Panc1 (cell line): ENCODE results near the gene NUP210L. TPM values are rescaled to one million over a fixed set of nuclear protein-coding genes. Genes with fewer than 3 reads are reported as not detected.
A peak's percentile ranks its signal among the peaks of the same experiment; 100 is the strongest.

ENCODE experiments used
- ATAC-seq: fragments of 200-7000 bp; cut with Tn5 transposase; 2 replicates; pipeline ENCODE4 v1.9.1; 2020; ENCODE audit warnings: mild to moderate bottlenecking, moderate library complexity
- BruUV-seq: library from RNA; stranded (reverse); fragments of 400-500 nt; replicated peaks from 2 replicates; lab custom pipeline; 2021; lab: Mats Ljungman, UMichigan
- CTCF ChIA-PET: fragments of 300-600 bp; sonication (Branson Sonifier 250); formaldehyde crosslinking; loops from one replicate; lab custom pipeline; 2022; ENCODE audit warnings: antibody characterized with exemption; lab: Charles Lee
- POLR2A ChIA-PET: fragments of 300-600 bp; sonication (Branson Sonifier 250); formaldehyde crosslinking; loops from one replicate; lab custom pipeline; 2022; ENCODE audit warnings: antibody characterized with exemption; lab: Charles Lee
- DNase-seq: peaks from one replicate; pipeline ENCODE4 v3.0.0-alpha.2; 2010; ENCODE audit warnings: low read depth, low spot score
- H3K27ac ChIP-seq: 2 replicates; pipeline ENCODE4 v1.5.1; 2011; ENCODE audit warnings: mild to moderate bottlenecking, low read length, inconsistent platforms
- H3K27me3 ChIP-seq: fragments of 200-500 bp; sonication (Bioruptor generic); 2 replicates; pipeline ENCODE4 v1.6.0; 2014; ENCODE audit warnings: low read length, inconsistent platforms; ENCODE audit not compliant: control insufficient read depth, insufficient read depth
- H3K36me3 ChIP-seq: fragments of 200-500 bp; sonication (Bioruptor generic); 2 replicates; pipeline ENCODE4 v1.5.1; 2014; ENCODE audit warnings: inconsistent platforms, mild to moderate bottlenecking, low read length, moderate library complexity; ENCODE audit not compliant: control insufficient read depth, insufficient read depth
- H3K4me1 ChIP-seq: 2 replicates; pipeline ENCODE4 v1.5.1; 2011; ENCODE audit warnings: inconsistent platforms, mild to moderate bottlenecking, low read length, moderate library complexity; ENCODE audit not compliant: control insufficient read depth, insufficient read depth
- H3K4me3 ChIP-seq, 2 experiments: 2 replicates each; pipeline ENCODE4 v1.5.1; 2011 to 2012; ENCODE audit warnings: low read depth in 2 of 2, low read length in 2 of 2, mild to moderate bottlenecking in 2 of 2, inconsistent platforms in 1 of 2, moderate library complexity in 1 of 2
- H3K9me3 ChIP-seq: fragments of 200-500 bp; sonication (Bioruptor generic); 2 replicates; pipeline ENCODE4 v1.5.1; 2014; ENCODE audit warnings: low read depth, mild to moderate bottlenecking, inconsistent platforms, low read length, moderate library complexity; ENCODE audit not compliant: control insufficient read depth, insufficient read depth
- POLR2AphosphoS5 ChIP-seq: IDR thresholded peaks from 2 replicates; pipeline ENCODE4 v1.6.1; 2012; ENCODE audit warnings: mild to moderate bottlenecking, low read depth, low read length, moderate library complexity
- SIN3A ChIP-seq: IDR thresholded peaks from 2 replicates; pipeline ENCODE4 v1.6.1; 2012; ENCODE audit warnings: low read depth, mild to moderate bottlenecking, low read length, moderate library complexity, borderline replicate concordance; ENCODE audit not compliant: insufficient read depth
- TCF7L2 ChIP-seq: IDR thresholded peaks from 2 replicates; pipeline ENCODE4 v1.6.1; 2011; ENCODE audit warnings: mild to moderate bottlenecking, low read depth, low read length, inconsistent platforms
- in situ Hi-C: cut with HindIII; loops from 2 replicates; pipeline ENCODE4 v1.10.0; 2016; ENCODE audit warnings: low sequenced_read_pairs, low pct_unique_long_range_greater_than_20kb
- intact Hi-C: fragments of 100-400 bp; cut with micrococcal nuclease; formaldehyde crosslinking; loops from one replicate; pipeline ENCODE4 v1.10.0; 2022; ENCODE audit not compliant: unreplicated experiment
- total RNA-seq: library from RNA; stranded (reverse); gene quantifications from one replicate; pipeline ENCODE4 v1.2.1, GENCODE V29; 2021; ENCODE audit not compliant: unreplicated experiment
- TF ChIP-seq, protein P1 (sequence below): fragments of 450-650 bp; IDR thresholded peaks from 2 replicates; pipeline ENCODE4 v1.5.1; 2017; ENCODE audit warnings: mild to moderate bottlenecking
- TF ChIP-seq, protein P2 (sequence below), 2 experiments: IDR thresholded peaks; 2 replicates each; pipeline ENCODE4 v1.6.1; 2011 to 2012; ENCODE audit warnings: low read depth in 2 of 2, control low read depth in 1 of 2, low read length in 1 of 2, mild to moderate bottlenecking in 1 of 2, moderate library complexity in 1 of 2; ENCODE audit not compliant: insufficient read depth in 1 of 2

The NUP210L gene
- total RNA-seq, 1 experiment from 2014 or later = 0.05 TPM

DNA sequence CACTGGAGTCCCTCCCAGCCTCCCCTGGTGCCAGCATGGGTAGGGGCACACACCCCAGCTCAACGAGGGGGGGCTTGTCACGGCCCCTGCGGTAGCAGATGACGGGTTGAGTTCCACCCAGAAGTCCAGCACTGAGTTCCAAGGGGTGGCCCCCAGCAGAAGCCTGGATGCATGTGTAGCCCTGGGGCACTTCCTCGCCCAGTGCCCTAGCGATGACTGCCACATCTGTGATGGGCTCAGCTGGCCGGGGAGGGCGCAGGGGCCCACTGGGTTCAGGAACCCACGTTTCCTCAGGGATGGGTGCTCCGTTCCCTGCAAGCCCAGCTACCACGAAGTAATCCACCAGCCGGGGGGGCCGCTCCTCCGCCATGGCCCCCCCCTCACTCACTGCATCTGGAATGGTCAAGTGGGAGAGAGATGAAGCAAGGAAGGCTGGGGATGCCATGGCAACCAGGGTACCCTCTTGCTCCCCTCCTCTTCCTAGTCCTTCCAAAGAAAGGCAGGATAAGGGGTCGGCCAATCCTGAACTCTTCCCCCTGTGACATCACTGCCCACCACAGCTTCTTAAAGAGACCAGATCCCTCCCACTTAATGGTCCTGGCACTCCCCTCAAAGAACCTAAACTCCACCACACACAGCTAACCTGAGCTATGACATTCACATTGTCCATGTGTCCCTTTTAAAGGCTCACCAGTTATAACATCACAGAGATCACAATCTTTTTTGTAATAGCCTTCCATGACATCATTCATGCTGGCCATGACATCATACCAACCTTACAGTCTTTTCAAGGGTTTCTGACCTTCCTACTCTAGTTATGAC, 210.7 kb downstream of the NUP210L start:
- Histone ChIP-seq H3K4me3 (no peak overlapping the region), H3K27me3 (no peaks in the 10 kb centered on the region), H3K9me3 (no peaks in the 10 kb centered on the region), H3K36me3 (no peaks in the 10 kb centered on the region; the same call in 1 of the 2 replicates), H3K4me1 (peaks cover 14% of the 10 kb centered on the region), H3K27ac (peak overlapping the region; percentile 78)
- DNase-seq (no peak), ATAC-seq (no peak)
- intact Hi-C loops = no loop called here
- TSS peak; percentile 45 for BruUV-seq
- CTCF ChIA-PET = interaction anchor here (0.7 kb wide), 1 partner anchor 1758 kb away, joined by 10 read pairs; no protein-coding TSS in a partner anchor
- POLR2A ChIA-PET = interaction anchor here (0.6 kb wide), 2 partner anchors 15 to 21 kb away, joined by 5 to 6 read pairs; no protein-coding TSS in a partner anchor
- in situ Hi-C loops = no loop called here
- TF ChIP-seq TCF7L2 (no peak), POLR2AphosphoS5 (no peak), SIN3A (no peak)
- TF ChIP-seq, protein P1, sequence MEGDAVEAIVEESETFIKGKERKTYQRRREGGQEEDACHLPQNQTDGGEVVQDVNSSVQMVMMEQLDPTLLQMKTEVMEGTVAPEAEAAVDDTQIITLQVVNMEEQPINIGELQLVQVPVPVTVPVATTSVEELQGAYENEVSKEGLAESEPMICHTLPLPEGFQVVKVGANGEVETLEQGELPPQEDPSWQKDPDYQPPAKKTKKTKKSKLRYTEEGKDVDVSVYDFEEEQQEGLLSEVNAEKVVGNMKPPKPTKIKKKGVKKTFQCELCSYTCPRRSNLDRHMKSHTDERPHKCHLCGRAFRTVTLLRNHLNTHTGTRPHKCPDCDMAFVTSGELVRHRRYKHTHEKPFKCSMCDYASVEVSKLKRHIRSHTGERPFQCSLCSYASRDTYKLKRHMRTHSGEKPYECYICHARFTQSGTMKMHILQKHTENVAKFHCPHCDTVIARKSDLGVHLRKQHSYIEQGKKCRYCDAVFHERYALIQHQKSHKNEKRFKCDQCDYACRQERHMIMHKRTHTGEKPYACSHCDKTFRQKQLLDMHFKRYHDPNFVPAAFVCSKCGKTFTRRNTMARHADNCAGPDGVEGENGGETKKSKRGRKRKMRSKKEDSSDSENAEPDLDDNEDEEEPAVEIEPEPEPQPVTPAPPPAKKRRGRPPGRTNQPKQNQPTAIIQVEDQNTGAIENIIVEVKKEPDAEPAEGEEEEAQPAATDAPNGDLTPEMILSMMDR = no peak
- TF ChIP-seq, protein P2, sequence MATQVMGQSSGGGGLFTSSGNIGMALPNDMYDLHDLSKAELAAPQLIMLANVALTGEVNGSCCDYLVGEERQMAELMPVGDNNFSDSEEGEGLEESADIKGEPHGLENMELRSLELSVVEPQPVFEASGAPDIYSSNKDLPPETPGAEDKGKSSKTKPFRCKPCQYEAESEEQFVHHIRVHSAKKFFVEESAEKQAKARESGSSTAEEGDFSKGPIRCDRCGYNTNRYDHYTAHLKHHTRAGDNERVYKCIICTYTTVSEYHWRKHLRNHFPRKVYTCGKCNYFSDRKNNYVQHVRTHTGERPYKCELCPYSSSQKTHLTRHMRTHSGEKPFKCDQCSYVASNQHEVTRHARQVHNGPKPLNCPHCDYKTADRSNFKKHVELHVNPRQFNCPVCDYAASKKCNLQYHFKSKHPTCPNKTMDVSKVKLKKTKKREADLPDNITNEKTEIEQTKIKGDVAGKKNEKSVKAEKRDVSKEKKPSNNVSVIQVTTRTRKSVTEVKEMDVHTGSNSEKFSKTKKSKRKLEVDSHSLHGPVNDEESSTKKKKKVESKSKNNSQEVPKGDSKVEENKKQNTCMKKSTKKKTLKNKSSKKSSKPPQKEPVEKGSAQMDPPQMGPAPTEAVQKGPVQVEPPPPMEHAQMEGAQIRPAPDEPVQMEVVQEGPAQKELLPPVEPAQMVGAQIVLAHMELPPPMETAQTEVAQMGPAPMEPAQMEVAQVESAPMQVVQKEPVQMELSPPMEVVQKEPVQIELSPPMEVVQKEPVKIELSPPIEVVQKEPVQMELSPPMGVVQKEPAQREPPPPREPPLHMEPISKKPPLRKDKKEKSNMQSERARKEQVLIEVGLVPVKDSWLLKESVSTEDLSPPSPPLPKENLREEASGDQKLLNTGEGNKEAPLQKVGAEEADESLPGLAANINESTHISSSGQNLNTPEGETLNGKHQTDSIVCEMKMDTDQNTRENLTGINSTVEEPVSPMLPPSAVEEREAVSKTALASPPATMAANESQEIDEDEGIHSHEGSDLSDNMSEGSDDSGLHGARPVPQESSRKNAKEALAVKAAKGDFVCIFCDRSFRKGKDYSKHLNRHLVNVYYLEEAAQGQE (IDR thresholded peaks at IDR 0.05; ENCODE audit: insufficient read depth in 1 of 2, low read depth in 2 of 2, low read length in 1 of 2) = no peak

DNA sequence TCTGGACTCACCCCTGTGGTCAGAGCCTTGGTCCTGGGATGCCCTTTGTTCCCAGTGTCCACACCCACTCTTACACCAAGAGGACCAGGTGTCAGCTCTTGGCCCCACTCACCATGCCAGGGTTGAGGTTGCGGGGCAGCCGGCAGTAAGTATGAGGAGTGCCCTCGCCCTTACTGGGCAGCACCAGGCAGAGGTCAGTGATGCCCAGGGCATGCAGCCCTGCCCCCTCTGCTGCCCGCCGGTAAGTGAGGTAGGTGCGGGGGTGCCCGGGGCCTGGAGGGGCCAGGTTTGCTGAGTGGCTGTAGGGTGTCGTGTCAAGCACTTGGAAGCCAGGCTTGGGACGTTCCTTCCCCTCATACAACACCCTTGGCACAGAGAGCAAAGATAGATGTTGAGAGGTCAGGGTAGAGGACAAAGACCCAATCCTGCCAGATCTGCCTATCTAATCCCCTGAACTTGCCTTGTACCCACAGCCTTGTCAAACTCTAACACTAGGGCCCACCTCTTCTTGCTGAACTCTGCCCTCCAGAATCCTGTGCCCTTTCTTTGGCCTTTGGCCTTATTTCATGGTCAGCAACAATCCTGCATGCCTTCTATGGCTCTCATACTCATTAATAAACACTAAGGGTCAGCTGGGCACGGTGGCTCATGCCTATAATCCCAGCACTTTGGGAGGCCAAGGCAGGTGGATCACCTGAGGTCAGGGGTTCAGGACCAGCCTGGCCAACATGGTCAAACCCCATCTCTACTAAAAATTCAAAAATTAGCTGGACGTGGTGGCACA, 211.9 kb downstream of the NUP210L start:
- no TSS peak for BruUV-seq
- H3K36me3 ChIP-seq = no peaks in the 10 kb centered on the region; the same call in 1 of the 2 replicates
- in situ Hi-C loops (no loop called here), intact Hi-C loops (no loop called here)
- DNase-seq (no peak), ATAC-seq (no peak)
- no peaks in the 10 kb centered on the region for H3K9me3 ChIP-seq
- no peak overlapping the region for H3K4me3 ChIP-seq
- H3K27me3 ChIP-seq = no peaks in the 10 kb centered on the region
- no peak overlapping the region for H3K27ac ChIP-seq
- ChIA-PET CTCF (no interaction called here), POLR2A (interaction anchor here (0.7 kb wide), 1 partner anchor 93 kb away, joined by 16 read pairs; no protein-coding TSS in a partner anchor)
- TF ChIP-seq, protein P1 = no peak
- TF ChIP-seq, protein P2 (IDR thresholded peaks at IDR 0.05; ENCODE audit: insufficient read depth in 1 of 2, low read depth in 2 of 2, low read length in 1 of 2) = no peak
- TF ChIP-seq POLR2AphosphoS5 (no peak), TCF7L2 (no peak)
- peaks cover 14% of the 10 kb centered on the region for H3K4me1 ChIP-seq
